Tibial nerve (tissue), 4 donors: ENCODE measurements around the gene DYNC1LI1.

Source experiments
- EP300 ChIP-seq, 2 donors: sonication (generic); formaldehyde crosslinking; IDR thresholded peaks; one replicate each; pipeline ENCODE4 v1.6.1; 2017; ENCODE audit warnings: antibody characterized with exemption in 2 of 2, mild to moderate bottlenecking in 1 of 2
- TF ChIP-seq, protein P1 (sequence below), 5 experiments: fragments of 200-600 bp in 3 of 5; fragments of 450-650 bp in 2 of 5; sonication (generic) in 3 of 5; IDR thresholded peaks; one replicate each; pipeline ENCODE4 v1.5.1; 2016 to 2019; ENCODE audit warnings: antibody characterized with exemption in 5 of 5, mild to moderate bottlenecking in 3 of 5, moderate library complexity in 2 of 5

DNA sequence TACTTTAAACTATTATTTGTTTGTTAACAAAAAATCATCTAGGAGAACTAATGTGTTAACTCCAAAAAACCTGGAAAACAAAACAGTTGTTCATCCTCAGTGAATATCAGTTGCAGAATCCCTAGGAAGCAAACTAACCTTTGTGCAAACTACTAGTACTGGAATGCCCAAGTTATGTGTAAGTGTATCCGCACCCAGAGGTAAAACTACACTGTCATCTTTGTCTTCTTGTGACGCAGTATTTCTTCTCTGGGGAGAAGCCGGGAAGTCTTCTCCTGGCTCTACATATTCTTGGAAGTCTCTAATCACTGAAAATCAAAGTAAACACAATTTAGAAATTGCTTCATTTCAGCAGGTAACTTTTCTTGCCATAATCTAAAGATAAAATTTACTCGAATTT lies 29.8 kb downstream of the DYNC1LI1 start:
- TF ChIP-seq, protein P1, sequence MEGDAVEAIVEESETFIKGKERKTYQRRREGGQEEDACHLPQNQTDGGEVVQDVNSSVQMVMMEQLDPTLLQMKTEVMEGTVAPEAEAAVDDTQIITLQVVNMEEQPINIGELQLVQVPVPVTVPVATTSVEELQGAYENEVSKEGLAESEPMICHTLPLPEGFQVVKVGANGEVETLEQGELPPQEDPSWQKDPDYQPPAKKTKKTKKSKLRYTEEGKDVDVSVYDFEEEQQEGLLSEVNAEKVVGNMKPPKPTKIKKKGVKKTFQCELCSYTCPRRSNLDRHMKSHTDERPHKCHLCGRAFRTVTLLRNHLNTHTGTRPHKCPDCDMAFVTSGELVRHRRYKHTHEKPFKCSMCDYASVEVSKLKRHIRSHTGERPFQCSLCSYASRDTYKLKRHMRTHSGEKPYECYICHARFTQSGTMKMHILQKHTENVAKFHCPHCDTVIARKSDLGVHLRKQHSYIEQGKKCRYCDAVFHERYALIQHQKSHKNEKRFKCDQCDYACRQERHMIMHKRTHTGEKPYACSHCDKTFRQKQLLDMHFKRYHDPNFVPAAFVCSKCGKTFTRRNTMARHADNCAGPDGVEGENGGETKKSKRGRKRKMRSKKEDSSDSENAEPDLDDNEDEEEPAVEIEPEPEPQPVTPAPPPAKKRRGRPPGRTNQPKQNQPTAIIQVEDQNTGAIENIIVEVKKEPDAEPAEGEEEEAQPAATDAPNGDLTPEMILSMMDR (IDR thresholded peaks at IDR 0.05), result no peak
- TF ChIP-seq EP300 (IDR thresholded peaks at IDR 0.05), result no peak
